ENCODE results near the gene APBB1. TPM values are rescaled to one million over a fixed set of nuclear protein-coding genes. Genes with fewer than 3 reads are reported as not detected.

Gene APBB1
- total and polyA plus RNA-seq, 2 experiments from 2014 or later, result 188 to 193 TPM

GRCh38 chr11:6455070-6455469 is 36.2 kb upstream of the APBB1 start:
- H3K36me3 ChIP-seq, result peaks cover 7% of the 10 kb centered on the region

GRCh38 chr11:6453152-6453551 is 34.3 kb upstream of the APBB1 start:
- no peak for TF ChIP-seq CTCF (IDR thresholded peaks at IDR 0.05; ENCODE audit: low read depth, low read length)
- no peak for DNase-seq (ENCODE audit: low read depth in 1 of 2, low spot score in 1 of 2)

More at GRCh38 chr11:6455070-6455469, 36.2 kb upstream of the APBB1 start:
- TF ChIP-seq CTCF (IDR thresholded peaks at IDR 0.05; ENCODE audit: low read depth, low read length), result no peak
- Histone ChIP-seq H3K9me3 (ENCODE audit: low read depth) (no peaks in the 10 kb centered on the region), H3K4me3 (no peak overlapping the region), H3K4me1 (ENCODE audit: low read depth) (peaks cover 6% of the 10 kb centered on the region), H3K27ac (peak overlapping the region; percentile 44), H3K27me3 (no peaks in the 10 kb centered on the region)
- DNase-seq (ENCODE audit: low read depth in 1 of 2, low spot score in 1 of 2), result no peak

GRCh38 chr11:6452219-6452618 is 33.3 kb upstream of the APBB1 start:
- Histone ChIP-seq H3K27me3 (no peaks in the 10 kb centered on the region), H3K4me1 (ENCODE audit: low read depth) (peaks cover 6% of the 10 kb centered on the region), H3K36me3 (peaks cover 7% of the 10 kb centered on the region), H3K4me3 (no peak overlapping the region), H3K27ac (no peak overlapping the region), H3K9me3 (ENCODE audit: low read depth) (no peaks in the 10 kb centered on the region)
- DNase-seq (ENCODE audit: low read depth in 1 of 2, low spot score in 1 of 2), result no peak
- TF ChIP-seq CTCF (IDR thresholded peaks at IDR 0.05; ENCODE audit: low read depth, low read length), result no peak

More at GRCh38 chr11:6453152-6453551, 34.3 kb upstream of the APBB1 start:
- H3K27ac ChIP-seq, result no peak overlapping the region
- H3K4me3 ChIP-seq, result no peak overlapping the region
- H3K36me3 ChIP-seq, result peaks cover 7% of the 10 kb centered on the region
- H3K9me3 ChIP-seq (ENCODE audit: low read depth), result no peaks in the 10 kb centered on the region
- no peaks in the 10 kb centered on the region for H3K27me3 ChIP-seq
- H3K4me1 ChIP-seq (ENCODE audit: low read depth), result peaks cover 6% of the 10 kb centered on the region

- Histone ChIP-seq H3K27me3 (no peaks in the 10 kb centered on the region), H3K4me1 (ENCODE audit: low read depth) (no peaks in the 10 kb centered on the region), H3K36me3 (peaks cover 2% of the 10 kb centered on the region), H3K9me3 (ENCODE audit: low read depth) (no peaks in the 10 kb centered on the region), H3K4me3 (no peak overlapping the region), H3K27ac (no peak overlapping the region)
- no peak for TF ChIP-seq CTCF (IDR thresholded peaks at IDR 0.05; ENCODE audit: low read depth, low read length)
- DNase-seq (ENCODE audit: low read depth in 1 of 2, low spot score in 1 of 2), result no peak
Observed at GRCh38 chr11:6448574-6448973, 29.7 kb upstream of the APBB1 start.

GRCh38 chr11:6443269-6444003 is 24.5 kb upstream of the APBB1 start:
- Histone ChIP-seq H3K36me3 (no peaks in the 10 kb centered on the region), H3K27ac (no peak overlapping the region), H3K9me3 (ENCODE audit: low read depth) (no peaks in the 10 kb centered on the region), H3K4me1 (ENCODE audit: low read depth) (peaks cover 15% of the 10 kb centered on the region), H3K4me3 (no peak overlapping the region), H3K27me3 (no peaks in the 10 kb centered on the region)
- DNase-seq (ENCODE audit: low read depth in 1 of 2, low spot score in 1 of 2), result peak; percentile 72 to 76
- peak; percentile 88 for TF ChIP-seq CTCF (IDR thresholded peaks at IDR 0.05; ENCODE audit: low read depth, low read length)
